T-helper 1 cell treated with Interleukin-12 subunit alpha and Interleukin-12 subunit beta and Interleukin-4 antibody, amounts not matched to agents 30 μg/mL and 1 μg/mL, for 36 hours (primary cell): ENCODE measurements around the gene ADRB2.

Source experiments
- H3K27ac Mint-ChIP-seq: one replicate; pipeline ENCODE4 v1.8.0; 2021; ENCODE audit warnings: mild to moderate bottlenecking, mixed read lengths
- H3K27me3 Mint-ChIP-seq: one replicate; pipeline ENCODE4 v1.8.0; 2021; ENCODE audit warnings: low read depth, mixed read lengths
- H3K36me3 Mint-ChIP-seq: one replicate; pipeline ENCODE4 v1.8.0; 2021; ENCODE audit warnings: low read depth, mixed read lengths
- H3K4me1 Mint-ChIP-seq: one replicate; pipeline ENCODE4 v1.8.0; 2021; ENCODE audit warnings: low read depth, mixed read lengths
- H3K4me3 Mint-ChIP-seq: one replicate; pipeline ENCODE4 v1.8.0; 2021; ENCODE audit warnings: mild to moderate bottlenecking, moderate library complexity, mixed read lengths
- H3K9me3 Mint-ChIP-seq: one replicate; pipeline ENCODE4 v1.8.0; 2021; ENCODE audit warnings: mixed read lengths

Gene ADRB2

GRCh38 chr5:148846930-148847329 lies 20.5 kb downstream of the ADRB2 start:
- Mint-ChIP-seq H3K27ac (no peak overlapping the region), H3K9me3 (peaks cover 5% of the 10 kb centered on the region), H3K4me3 (no peak overlapping the region), H3K27me3 (peaks cover 11% of the 10 kb centered on the region), H3K36me3 (peaks cover 4% of the 10 kb centered on the region), H3K4me1 (peaks cover 26% of the 10 kb centered on the region)

- Mint-ChIP-seq H3K36me3 (peaks cover 4% of the 10 kb centered on the region), H3K4me3 (no peak overlapping the region), H3K27ac (no peak overlapping the region), H3K9me3 (peaks cover 5% of the 10 kb centered on the region), H3K27me3 (peaks cover 6% of the 10 kb centered on the region), H3K4me1 (peaks cover 28% of the 10 kb centered on the region)
Measured at GRCh38 chr5:148847456-148847855, 21.0 kb downstream of the ADRB2 start.

DNA sequence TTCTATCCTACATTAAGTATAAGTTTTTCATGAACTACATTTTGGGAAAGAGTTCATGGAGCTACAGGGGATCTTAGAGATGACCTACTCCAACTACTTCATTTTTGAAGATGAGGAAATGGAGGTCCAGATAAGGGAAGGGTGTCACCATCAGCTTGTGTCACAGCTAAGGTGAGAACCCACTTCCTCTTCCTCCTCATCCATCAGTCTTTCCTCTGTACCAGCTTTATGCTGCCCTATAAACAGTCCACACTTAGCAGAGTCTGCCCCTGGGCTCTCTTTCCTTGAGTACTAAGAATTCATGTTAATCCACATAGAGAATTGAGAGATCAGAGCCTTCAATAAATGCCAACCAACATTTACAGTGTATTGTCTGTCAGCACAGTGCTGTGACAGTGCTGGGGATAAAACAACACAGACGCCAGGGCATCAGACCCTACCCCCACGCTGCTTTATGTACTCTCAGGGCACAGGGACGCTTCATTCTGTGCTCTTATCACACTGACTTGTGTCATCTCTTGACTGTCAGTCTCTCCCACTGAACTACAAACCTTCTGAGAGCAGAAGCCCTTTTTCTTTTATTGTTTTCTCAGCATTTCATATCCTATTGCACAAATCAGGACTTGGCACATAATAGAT lies 22.1 kb downstream of the ADRB2 start:
- Mint-ChIP-seq H3K27me3 (peaks cover 5% of the 10 kb centered on the region), H3K36me3 (peaks cover 4% of the 10 kb centered on the region), H3K9me3 (peaks cover 5% of the 10 kb centered on the region), H3K27ac (peak overlapping the region; percentile 96), H3K4me3 (peak overlapping the region; percentile 71), H3K4me1 (peaks cover 28% of the 10 kb centered on the region)

GRCh38 chr5:148849461-148849860 lies 23.1 kb downstream of the ADRB2 start:
- peaks cover 5% of the 10 kb centered on the region for H3K27me3 Mint-ChIP-seq
- peaks cover 4% of the 10 kb centered on the region for H3K36me3 Mint-ChIP-seq
- peak overlapping the region; percentile 27 for H3K4me3 Mint-ChIP-seq
- H3K4me1 Mint-ChIP-seq: peaks cover 33% of the 10 kb centered on the region
- H3K9me3 Mint-ChIP-seq: peaks cover 5% of the 10 kb centered on the region
- H3K27ac Mint-ChIP-seq: peak overlapping the region; percentile 26

GRCh38 chr5:148850836-148851235 lies 24.4 kb downstream of the ADRB2 start:
- H3K27ac Mint-ChIP-seq: no peak overlapping the region
- H3K4me1 Mint-ChIP-seq: peaks cover 35% of the 10 kb centered on the region
- no peaks in the 10 kb centered on the region for H3K27me3 Mint-ChIP-seq
- H3K36me3 Mint-ChIP-seq: peaks cover 4% of the 10 kb centered on the region
- no peak overlapping the region for H3K4me3 Mint-ChIP-seq
- H3K9me3 Mint-ChIP-seq: peaks cover 5% of the 10 kb centered on the region

GRCh38 chr5:148853868-148854267 lies 27.5 kb downstream of the ADRB2 start:
- H3K4me1 Mint-ChIP-seq: peaks cover 32% of the 10 kb centered on the region
- no peaks in the 10 kb centered on the region for H3K9me3 Mint-ChIP-seq
- H3K27me3 Mint-ChIP-seq: no peaks in the 10 kb centered on the region
- peak overlapping the region; percentile 16 for H3K27ac Mint-ChIP-seq
- H3K36me3 Mint-ChIP-seq: no peaks in the 10 kb centered on the region
- no peak overlapping the region for H3K4me3 Mint-ChIP-seq

- no peaks in the 10 kb centered on the region for H3K36me3 Mint-ChIP-seq
- H3K27ac Mint-ChIP-seq: peak overlapping the region; percentile 71
- no peaks in the 10 kb centered on the region for H3K9me3 Mint-ChIP-seq
- H3K4me1 Mint-ChIP-seq: peaks cover 19% of the 10 kb centered on the region
- peak overlapping the region; percentile 14 for H3K4me3 Mint-ChIP-seq
- peaks cover 14% of the 10 kb centered on the region for H3K27me3 Mint-ChIP-seq
Measured at GRCh38 chr5:148855249-148856008, 29.0 kb downstream of the ADRB2 start.

- H3K4me1 Mint-ChIP-seq: peaks cover 19% of the 10 kb centered on the region
Measured at GRCh38 chr5:148856009-148856367, 29.6 kb downstream of the ADRB2 start.

GRCh38 chr5:148856424-148856823 lies 30.0 kb downstream of the ADRB2 start:
- Mint-ChIP-seq H3K9me3 (no peaks in the 10 kb centered on the region), H3K4me1 (peaks cover 19% of the 10 kb centered on the region), H3K36me3 (no peaks in the 10 kb centered on the region), H3K4me3 (no peak overlapping the region), H3K27ac (peak overlapping the region; percentile 4), H3K27me3 (peaks cover 22% of the 10 kb centered on the region)

More at GRCh38 chr5:148856009-148856367, 29.6 kb downstream of the ADRB2 start:
- Mint-ChIP-seq H3K36me3 (no peaks in the 10 kb centered on the region), H3K27me3 (peaks cover 19% of the 10 kb centered on the region), H3K9me3 (no peaks in the 10 kb centered on the region), H3K27ac (peak overlapping the region; percentile 4), H3K4me3 (no peak overlapping the region)

GRCh38 chr5:148857474-148857873 lies 31.1 kb downstream of the ADRB2 start:
- Mint-ChIP-seq H3K4me3 (no peak overlapping the region), H3K36me3 (no peaks in the 10 kb centered on the region), H3K4me1 (peaks cover 17% of the 10 kb centered on the region), H3K27ac (no peak overlapping the region), H3K9me3 (no peaks in the 10 kb centered on the region), H3K27me3 (peaks cover 22% of the 10 kb centered on the region)

DNA sequence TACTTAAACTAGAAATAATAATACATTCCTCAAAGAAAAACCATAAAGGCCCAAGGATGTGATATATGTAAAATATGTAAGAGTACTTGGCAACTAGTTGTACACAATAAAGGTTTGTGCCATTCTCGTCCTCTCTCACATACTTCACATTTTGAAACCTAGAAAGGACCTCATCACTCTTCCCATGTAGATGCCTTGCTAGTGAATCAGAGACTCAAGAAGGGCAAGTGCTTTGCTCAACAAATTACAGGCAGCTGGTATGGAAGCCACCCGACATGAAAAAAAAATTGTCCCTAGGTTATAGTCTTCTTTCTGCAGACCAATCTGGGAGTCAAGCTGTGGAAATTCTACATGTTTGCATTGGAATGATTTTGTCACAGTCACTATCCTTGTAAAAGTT lies 31.7 kb downstream of the ADRB2 start:
- Mint-ChIP-seq H3K27ac (no peak overlapping the region), H3K9me3 (no peaks in the 10 kb centered on the region), H3K36me3 (no peaks in the 10 kb centered on the region), H3K4me1 (peaks cover 17% of the 10 kb centered on the region), H3K27me3 (peaks cover 22% of the 10 kb centered on the region), H3K4me3 (no peak overlapping the region)

GRCh38 chr5:148858547-148858946 lies 32.1 kb downstream of the ADRB2 start:
- H3K4me3 Mint-ChIP-seq: no peak overlapping the region
- H3K4me1 Mint-ChIP-seq: peaks cover 16% of the 10 kb centered on the region

GRCh38 chr5:148859703-148860102 lies 33.3 kb downstream of the ADRB2 start:
- Mint-ChIP-seq H3K36me3 (no peaks in the 10 kb centered on the region), H3K9me3 (no peaks in the 10 kb centered on the region), H3K4me1 (peaks cover 12% of the 10 kb centered on the region), H3K4me3 (no peak overlapping the region), H3K27me3 (peaks cover 22% of the 10 kb centered on the region), H3K27ac (no peak overlapping the region)

More at GRCh38 chr5:148858547-148858946, 32.1 kb downstream of the ADRB2 start:
- H3K36me3 Mint-ChIP-seq: no peaks in the 10 kb centered on the region
- no peaks in the 10 kb centered on the region for H3K9me3 Mint-ChIP-seq
- peaks cover 22% of the 10 kb centered on the region for H3K27me3 Mint-ChIP-seq
- no peak overlapping the region for H3K27ac Mint-ChIP-seq

DNA sequence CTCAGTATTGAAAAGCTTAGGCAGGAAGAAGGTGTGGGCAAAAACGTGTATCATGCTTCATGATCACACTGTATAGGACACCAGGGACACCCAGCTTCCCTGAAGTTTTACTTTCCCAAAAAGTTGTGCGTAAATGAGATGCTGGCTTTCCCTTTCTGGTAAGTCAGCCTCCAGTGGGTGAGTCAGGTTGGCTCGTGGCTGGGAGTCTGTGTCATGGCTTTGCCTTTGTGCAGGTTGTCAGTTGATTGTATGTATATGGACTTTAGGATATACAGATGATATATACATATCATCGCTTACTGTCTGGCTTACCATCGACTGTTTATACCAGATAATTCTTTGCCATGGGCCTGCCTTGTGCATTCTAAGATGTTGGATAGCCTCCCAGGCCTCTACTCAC lies 34.2 kb downstream of the ADRB2 start:
- H3K9me3 Mint-ChIP-seq: no peaks in the 10 kb centered on the region
- no peaks in the 10 kb centered on the region for H3K36me3 Mint-ChIP-seq
- no peak overlapping the region for H3K4me3 Mint-ChIP-seq
- no peak overlapping the region for H3K27ac Mint-ChIP-seq
- peaks cover 6% of the 10 kb centered on the region for H3K4me1 Mint-ChIP-seq
- H3K27me3 Mint-ChIP-seq: peaks cover 22% of the 10 kb centered on the region

- H3K4me3 Mint-ChIP-seq: no peak overlapping the region
- H3K9me3 Mint-ChIP-seq: no peaks in the 10 kb centered on the region
- no peaks in the 10 kb centered on the region for H3K36me3 Mint-ChIP-seq
- peaks cover 22% of the 10 kb centered on the region for H3K27me3 Mint-ChIP-seq
- H3K27ac Mint-ChIP-seq: no peak overlapping the region
- peaks cover 4% of the 10 kb centered on the region for H3K4me1 Mint-ChIP-seq
Measured at GRCh38 chr5:148861088-148861487, 34.7 kb downstream of the ADRB2 start.
